Cardiac fibroblast (primary cell): ENCODE measurements around the gene ACBD6.

Experiments used
- DNase-seq, 2 donors: peaks; one replicate each; pipeline versions ENCODE4 v3.0.0 to v3.0.0-alpha.2; 2010; ENCODE audit warnings: low read depth in 2 of 2
- H3K4me3 ChIP-seq, 2 donors: replicated peaks in 1 of 2; 1 replicate in 1 of 2; 2 replicates in 1 of 2; pipeline ENCODE4 v1.5.1; 2011; ENCODE audit warnings: low read depth in 2 of 2, low read length in 2 of 2, mild to moderate bottlenecking in 2 of 2, moderate library complexity in 1 of 2
- CTCF ChIP-seq: IDR thresholded peaks from one replicate; pipeline ENCODE4 v1.5.1; 2011; ENCODE audit warnings: low read depth, mild to moderate bottlenecking, low read length, inconsistent platforms

The ACBD6 gene

GRCh38 chr1:180542838-180543145, 40.4 kb upstream of the ACBD6 start:
- peak; percentile 17 to 48 for DNase-seq
- no peak overlapping the region for H3K4me3 ChIP-seq
- TF ChIP-seq CTCF, result no peak

GRCh38 chr1:180542113-180542837, 39.9 kb upstream of the ACBD6 start:
- H3K4me3 ChIP-seq, result no peak overlapping the region
- no peak for TF ChIP-seq CTCF
- peak; percentile 18 to 29 for DNase-seq

- no peak overlapping the region for H3K4me3 ChIP-seq
- TF ChIP-seq CTCF, result no peak
- peak in 1 of 2 donors; percentile 73 for DNase-seq
Measured at GRCh38 chr1:180540697-180541594, 38.6 kb upstream of the ACBD6 start.

GRCh38 chr1:180539136-180539535, 36.8 kb upstream of the ACBD6 start:
- H3K4me3 ChIP-seq, result no peak overlapping the region
- TF ChIP-seq CTCF, result no peak

GRCh38 chr1:180536821-180537372, 34.5 kb upstream of the ACBD6 start:
- TF ChIP-seq CTCF, result no peak
- DNase-seq, result no peak

More at GRCh38 chr1:180539136-180539535, 36.8 kb upstream of the ACBD6 start:
- no peak for DNase-seq

GRCh38 chr1:180535418-180535999, 33.1 kb upstream of the ACBD6 start:
- no peak for DNase-seq
- H3K4me3 ChIP-seq, result no peak overlapping the region
- no peak for TF ChIP-seq CTCF

More at GRCh38 chr1:180536821-180537372, 34.5 kb upstream of the ACBD6 start:
- H3K4me3 ChIP-seq, result no peak overlapping the region
